K562 (cell line): Measurements from ENCODE around the gene EGFL7. TPM values are rescaled to one million over a fixed set of nuclear protein-coding genes. Genes with fewer than 3 reads are reported as not detected.

Experiments used
- CREB1 ChIP-seq, 2 experiments: sonication (generic) in 1 of 2; formaldehyde crosslinking in 1 of 2; IDR thresholded peaks; 2 replicates each; pipeline versions ENCODE4 v1.6.1 to v1.8.0; 2012 to 2022; ENCODE audit warnings: inconsistent platforms in 1 of 2, mild to moderate bottlenecking in 1 of 2, missing genetic modification reagents in 1 of 2, moderate library complexity in 1 of 2
- ETS2 ChIP-seq: IDR thresholded peaks from 2 replicates; pipeline ENCODE4 v1.6.1; 2016; ENCODE audit warnings: borderline replicate concordance, missing genetic modification characterization, mild to moderate bottlenecking, moderate library complexity, missing compliant biosample characterization; ENCODE audit not compliant: poor library complexity, severe bottlenecking
- KAT8 ChIP-seq: fragments of 450-650 bp; IDR thresholded peaks from 2 replicates; pipeline ENCODE4 v1.6.1; 2016; ENCODE audit warnings: low read depth, mild to moderate bottlenecking
- KDM5B ChIP-seq: fragments of 200-600 bp; sonication (generic); IDR thresholded peaks from 2 replicates; pipeline ENCODE4 v1.6.1; 2012; ENCODE audit warnings: low read depth, mild to moderate bottlenecking, moderate library complexity, low read length, control low read depth, inconsistent platforms; ENCODE audit not compliant: insufficient replicate concordance
- MCM3 ChIP-seq: fragments of 450-650 bp; IDR thresholded peaks from 2 replicates; pipeline ENCODE4 v1.6.1; 2016
- MYC ChIP-seq, 2 experiments: fragments of 250-450 bp in 1 of 2; sonication (Bioruptor Pico) in 1 of 2; IDR thresholded peaks; 2 replicates each; pipeline versions ENCODE4 v1.5.1 to v1.6.1; 2012 to 2021; ENCODE audit warnings: low read depth in 2 of 2, borderline replicate concordance in 1 of 2, improper control_type of control experiment in 1 of 2, low read length in 1 of 2, mild to moderate bottlenecking in 1 of 2, moderate library complexity in 1 of 2
- NR4A1 ChIP-seq, 2 experiments: fragments of 250-450 bp in 1 of 2; fragments of 450-650 bp in 1 of 2; sonication (Bioruptor Pico) in 1 of 2; IDR thresholded peaks; 2 replicates each; pipeline versions ENCODE4 v1.4.0 to v1.6.1; 2016 to 2020; ENCODE audit warnings: mild to moderate bottlenecking in 2 of 2, missing compliant biosample characterization in 1 of 2, missing genetic modification characterization in 1 of 2, moderate library complexity in 1 of 2
- POLR2AphosphoS2 ChIP-seq: IDR thresholded peaks from 2 replicates; pipeline ENCODE4 v1.6.1; 2012; ENCODE audit warnings: low read length, improper control_type of control experiment
- RBM39 ChIP-seq: fragments of 200-400 bp; formaldehyde crosslinking; optimal IDR thresholded peaks from 2 replicates; pipeline ENCODE3; 2018; ENCODE audit warnings: low read depth, low read length
- RREB1 ChIP-seq: fragments of 250-450 bp; sonication (Bioruptor Pico); IDR thresholded peaks from 2 replicates; pipeline ENCODE4 v1.4.0; 2020
- ZBTB7A ChIP-seq: IDR thresholded peaks from 2 replicates; pipeline ENCODE4 v1.6.1; 2011; ENCODE audit warnings: low read depth, mild to moderate bottlenecking, low read length, moderate library complexity, borderline replicate concordance; ENCODE audit not compliant: control insufficient read depth
- ZC3H8 ChIP-seq: fragments of 450-650 bp; IDR thresholded peaks from 2 replicates; pipeline ENCODE4 v1.6.1; 2017
- ZNF431 ChIP-seq: sonication (generic); formaldehyde crosslinking; IDR thresholded peaks from 2 replicates; pipeline ENCODE4 v1.8.0; 2022; ENCODE audit warnings: mild to moderate bottlenecking, missing genetic modification reagents
- polyA plus RNA-seq, 8 experiments: library from polyadenylated mRNA; depleted of rRNA in 4 of 8; stranded (reverse) in 5 of 8; unstranded in 3 of 8; fragments of >200 nt; fragmentation: Nextera tagmentation in 2 of 8; fragmentation: Illumina TruSeq in 1 of 8; extraction: Ambion mirVana in 2 of 8; extraction: Trizol in 1 of 8; gene quantifications; 2 replicates each; pipeline versions ENCODE4 v1.2.1 to v1.2.3, GENCODE V29; 2011 to 2014; ENCODE audit warnings: inconsistent platforms in 1 of 8, missing spikeins in 1 of 8
- total RNA-seq, 7 experiments: library from RNA; depleted of rRNA in 6 of 7; stranded (reverse); fragments of >200 nt in 6 of 7; fragmentation: Illumina TruSeq in 2 of 7; extraction: Trizol in 2 of 7; gene quantifications; 2 replicates each; pipeline versions ENCODE4 v1.2.1 to v1.2.3, GENCODE V29; 2011 to 2021; ENCODE audit warnings: low replicate concordance in 1 of 7
- TF ChIP-seq, protein P1 (sequence below): fragments of 450-650 bp; formaldehyde crosslinking; IDR thresholded peaks from 2 replicates; pipeline ENCODE4 v1.4.0; 2022; ENCODE audit warnings: mild to moderate bottlenecking, moderate library complexity
- TF ChIP-seq, protein P2 (sequence below): sonication (generic); formaldehyde crosslinking; IDR thresholded peaks from 2 replicates; pipeline ENCODE4 v1.8.0; 2022; ENCODE audit warnings: mild to moderate bottlenecking, low read depth, missing genetic modification reagents
- TF ChIP-seq, protein P3 (sequence below): fragments of 450-650 bp; formaldehyde crosslinking; conservative IDR thresholded peaks from 2 replicates; pipeline ENCODE4 v1.4.0; 2022; ENCODE audit warnings: mild to moderate bottlenecking, missing genetic modification characterization

Gene EGFL7
- total and polyA plus RNA-seq, 9 of the 15 experiments (the other 6 are each of a cell fraction or from before 2014, with no cell fraction given) = 1.5 to 286 (median 55.5) TPM

DNA sequence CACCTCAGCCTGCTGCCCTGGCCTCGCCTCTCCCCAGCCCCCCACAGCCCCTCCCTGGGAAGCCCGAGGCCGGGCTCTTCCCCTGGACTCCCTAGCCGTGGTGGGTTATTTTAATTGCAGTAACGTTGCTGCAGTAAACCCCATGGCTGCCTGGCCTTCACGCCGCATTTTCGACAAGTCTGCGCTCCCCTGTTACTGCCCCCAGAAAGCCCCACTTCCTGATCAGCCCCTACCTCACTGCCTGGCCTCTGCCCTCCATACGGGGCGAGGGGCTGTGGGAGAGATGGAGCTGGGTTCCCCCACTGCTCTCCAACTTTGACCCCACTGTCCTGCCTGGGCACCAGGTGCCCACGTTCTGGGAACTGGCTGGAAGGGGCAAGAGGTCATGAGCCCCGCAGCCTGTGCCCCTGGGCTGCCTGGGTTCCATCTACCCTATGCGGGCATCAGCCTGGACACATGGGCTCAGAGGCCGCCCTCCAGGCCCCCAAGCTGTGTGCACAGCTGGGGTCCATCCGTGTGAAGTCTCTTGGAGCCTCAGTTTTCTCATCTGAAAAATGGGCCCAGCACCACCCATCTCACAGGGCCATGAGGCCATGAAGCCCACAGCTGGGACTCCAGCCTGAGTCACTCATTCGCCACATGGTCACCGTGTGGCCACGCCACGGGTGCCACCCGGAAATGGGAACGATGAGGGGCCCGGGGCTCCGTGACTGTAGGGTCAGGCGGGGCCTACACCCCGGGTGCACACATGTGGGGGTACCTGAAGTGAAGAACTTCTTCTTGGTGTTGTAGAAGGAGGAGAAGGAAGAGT lies 11.5 kb downstream of the EGFL7 start (continued):
- TF ChIP-seq RREB1 (CRISPR knock-in tag) (no peak), ZNF431 (CRISPR knock-in tag) (0 out of 2 replicates have a peak, but pooled peaks have one; percentile 32), POLR2AphosphoS2 (peak; percentile 84), MCM3 (no peak), KAT8 (no peak), ETS2 (tag) (no peak), ZBTB7A (peak; percentile 70), ZC3H8 (no peak), KDM5B (peak; percentile 31), MYC (IDR thresholded peaks at IDR 0.05; ENCODE audit: low read depth, low read length) (no peak), MYC (CRISPR knock-in tag; IDR thresholded peaks at IDR 0.05; ENCODE audit: borderline replicate concordance, low read depth) (no peak), RBM39 (peak; percentile 19), NR4A1 (CRISPR knock-in tag; IDR thresholded peaks at IDR 0.05) (no peak), NR4A1 (tag; IDR thresholded peaks at IDR 0.05) (no peak), CREB1 (IDR thresholded peaks at IDR 0.05) (no peak), CREB1 (CRISPR knock-in tag; IDR thresholded peaks at IDR 0.05) (no peak)
- TF ChIP-seq, protein P1, sequence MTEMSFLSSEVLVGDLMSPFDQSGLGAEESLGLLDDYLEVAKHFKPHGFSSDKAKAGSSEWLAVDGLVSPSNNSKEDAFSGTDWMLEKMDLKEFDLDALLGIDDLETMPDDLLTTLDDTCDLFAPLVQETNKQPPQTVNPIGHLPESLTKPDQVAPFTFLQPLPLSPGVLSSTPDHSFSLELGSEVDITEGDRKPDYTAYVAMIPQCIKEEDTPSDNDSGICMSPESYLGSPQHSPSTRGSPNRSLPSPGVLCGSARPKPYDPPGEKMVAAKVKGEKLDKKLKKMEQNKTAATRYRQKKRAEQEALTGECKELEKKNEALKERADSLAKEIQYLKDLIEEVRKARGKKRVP (CRISPR knock-in tag) = no peak
- TF ChIP-seq, protein P2, sequence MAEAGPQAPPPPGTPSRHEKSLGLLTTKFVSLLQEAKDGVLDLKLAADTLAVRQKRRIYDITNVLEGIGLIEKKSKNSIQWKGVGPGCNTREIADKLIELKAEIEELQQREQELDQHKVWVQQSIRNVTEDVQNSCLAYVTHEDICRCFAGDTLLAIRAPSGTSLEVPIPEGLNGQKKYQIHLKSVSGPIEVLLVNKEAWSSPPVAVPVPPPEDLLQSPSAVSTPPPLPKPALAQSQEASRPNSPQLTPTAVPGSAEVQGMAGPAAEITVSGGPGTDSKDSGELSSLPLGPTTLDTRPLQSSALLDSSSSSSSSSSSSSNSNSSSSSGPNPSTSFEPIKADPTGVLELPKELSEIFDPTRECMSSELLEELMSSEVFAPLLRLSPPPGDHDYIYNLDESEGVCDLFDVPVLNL (CRISPR knock-in tag) = no peak
- TF ChIP-seq, protein P3, sequence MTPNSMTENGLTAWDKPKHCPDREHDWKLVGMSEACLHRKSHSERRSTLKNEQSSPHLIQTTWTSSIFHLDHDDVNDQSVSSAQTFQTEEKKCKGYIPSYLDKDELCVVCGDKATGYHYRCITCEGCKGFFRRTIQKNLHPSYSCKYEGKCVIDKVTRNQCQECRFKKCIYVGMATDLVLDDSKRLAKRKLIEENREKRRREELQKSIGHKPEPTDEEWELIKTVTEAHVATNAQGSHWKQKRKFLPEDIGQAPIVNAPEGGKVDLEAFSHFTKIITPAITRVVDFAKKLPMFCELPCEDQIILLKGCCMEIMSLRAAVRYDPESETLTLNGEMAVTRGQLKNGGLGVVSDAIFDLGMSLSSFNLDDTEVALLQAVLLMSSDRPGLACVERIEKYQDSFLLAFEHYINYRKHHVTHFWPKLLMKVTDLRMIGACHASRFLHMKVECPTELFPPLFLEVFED = peak; percentile 39; the same call in 1 of the 2 replicates
